ENCODE results near the gene SHLD1.

The SHLD1 gene

DNA sequence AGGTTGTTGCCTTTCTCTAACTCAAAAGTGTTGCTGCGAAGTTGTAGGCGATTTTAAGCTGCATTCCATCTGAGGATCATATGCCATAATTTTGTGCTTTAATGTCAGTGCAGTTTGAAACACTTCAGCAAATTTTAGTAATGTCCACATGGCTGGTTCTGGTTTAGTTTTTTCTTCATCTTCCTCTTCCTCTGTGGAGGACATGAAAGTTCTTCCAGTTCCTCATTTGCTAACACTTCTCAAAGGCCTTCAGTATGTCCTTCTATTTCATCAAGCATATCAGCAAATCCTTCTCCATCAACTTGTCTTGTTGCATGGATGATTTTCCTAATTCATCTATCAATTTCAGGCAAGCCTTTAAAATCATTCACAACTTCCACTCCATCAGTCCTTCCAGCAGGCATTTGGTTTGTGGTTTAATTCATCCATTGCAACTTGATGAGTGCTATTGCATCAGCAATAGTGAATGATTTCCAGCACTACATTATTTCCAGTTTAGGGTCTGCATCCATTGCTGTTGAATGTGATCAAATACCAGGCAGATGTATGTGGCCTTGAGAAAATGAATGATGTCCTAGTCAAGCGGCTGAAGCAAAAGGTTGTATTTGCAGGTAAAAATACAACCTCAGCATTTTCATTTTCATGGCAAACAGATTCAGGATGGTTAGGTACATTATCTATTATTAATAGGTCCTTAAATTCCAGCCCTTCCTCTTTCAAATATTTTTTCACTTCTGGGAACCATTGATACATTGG lies 20.2 kb downstream of the SHLD1 start:
- Histone ChIP-seq H3K27me3 (no peaks in the 10 kb centered on the region), H3K4me3 (no peak overlapping the region), H3K4me1 (no peaks in the 10 kb centered on the region), H3K9me3 (no peaks in the 10 kb centered on the region), H3K36me3 (peaks cover 17 to 19% (median 19%) of the 10 kb centered on the region in 3 donors), H3K27ac (no peak overlapping the region)
- TF ChIP-seq, protein P1, sequence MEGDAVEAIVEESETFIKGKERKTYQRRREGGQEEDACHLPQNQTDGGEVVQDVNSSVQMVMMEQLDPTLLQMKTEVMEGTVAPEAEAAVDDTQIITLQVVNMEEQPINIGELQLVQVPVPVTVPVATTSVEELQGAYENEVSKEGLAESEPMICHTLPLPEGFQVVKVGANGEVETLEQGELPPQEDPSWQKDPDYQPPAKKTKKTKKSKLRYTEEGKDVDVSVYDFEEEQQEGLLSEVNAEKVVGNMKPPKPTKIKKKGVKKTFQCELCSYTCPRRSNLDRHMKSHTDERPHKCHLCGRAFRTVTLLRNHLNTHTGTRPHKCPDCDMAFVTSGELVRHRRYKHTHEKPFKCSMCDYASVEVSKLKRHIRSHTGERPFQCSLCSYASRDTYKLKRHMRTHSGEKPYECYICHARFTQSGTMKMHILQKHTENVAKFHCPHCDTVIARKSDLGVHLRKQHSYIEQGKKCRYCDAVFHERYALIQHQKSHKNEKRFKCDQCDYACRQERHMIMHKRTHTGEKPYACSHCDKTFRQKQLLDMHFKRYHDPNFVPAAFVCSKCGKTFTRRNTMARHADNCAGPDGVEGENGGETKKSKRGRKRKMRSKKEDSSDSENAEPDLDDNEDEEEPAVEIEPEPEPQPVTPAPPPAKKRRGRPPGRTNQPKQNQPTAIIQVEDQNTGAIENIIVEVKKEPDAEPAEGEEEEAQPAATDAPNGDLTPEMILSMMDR (IDR thresholded peaks at IDR 0.05): no peak
- no peak for DNase-seq
- intact Hi-C loops (cut with DNase I; ENCODE audit: low total_unique reads): no loop called here

DNA sequence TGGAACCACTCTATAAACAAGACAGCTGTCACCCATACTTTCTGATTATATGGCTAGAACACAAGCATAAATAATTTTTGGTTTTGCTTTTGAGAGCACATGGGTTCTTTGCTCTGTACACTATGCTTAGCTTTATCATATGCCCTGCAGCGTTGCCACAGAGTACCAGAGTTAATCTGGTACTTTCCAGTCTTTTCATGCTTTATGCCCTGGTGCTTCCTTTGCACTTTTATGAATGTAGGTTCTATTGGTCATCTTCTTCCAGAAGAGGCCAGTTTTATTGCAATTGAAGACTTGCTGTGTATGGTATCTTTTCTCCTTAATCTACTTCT lies 20.8 kb downstream of the SHLD1 start:
- Histone ChIP-seq H3K9me3 (no peaks in the 10 kb centered on the region), H3K36me3 (peaks cover 19% of the 10 kb centered on the region in 3 donors), H3K4me3 (no peak overlapping the region), H3K27me3 (no peaks in the 10 kb centered on the region), H3K27ac (no peak overlapping the region), H3K4me1 (no peaks in the 10 kb centered on the region)
- TF ChIP-seq, protein P1 (IDR thresholded peaks at IDR 0.05): no peak
- DNase-seq: no peak
- intact Hi-C loops (cut with DNase I; ENCODE audit: low total_unique reads): no loop called here

DNA sequence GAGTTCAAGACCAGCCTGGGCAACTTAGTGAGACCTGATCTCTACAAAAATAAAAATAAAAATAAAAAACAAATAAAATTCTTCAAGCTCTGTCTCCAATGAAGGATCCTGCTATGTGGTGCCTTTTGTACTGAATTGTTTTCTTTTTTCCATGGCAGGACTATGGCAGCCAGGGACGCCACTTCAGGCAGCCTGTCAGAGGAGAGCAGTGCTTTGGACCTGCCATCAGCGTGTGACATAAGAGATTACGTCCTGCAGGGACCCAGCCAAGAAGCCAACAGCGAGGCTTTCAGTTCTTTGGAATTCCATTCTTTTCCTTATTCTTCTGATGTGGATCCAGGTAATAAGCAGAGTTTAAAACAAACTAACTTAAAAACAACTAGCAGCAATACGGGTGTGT lies 22.5 kb downstream of the SHLD1 start:
- TF ChIP-seq, protein P1 (IDR thresholded peaks at IDR 0.05): no peak
- H3K36me3 ChIP-seq: peaks cover 19 to 28% (median 19%) of the 10 kb centered on the region in 3 donors
- intact Hi-C loops (cut with DNase I; ENCODE audit: low total_unique reads): no loop called here
- H3K9me3 ChIP-seq: no peaks in the 10 kb centered on the region
- H3K27me3 ChIP-seq: no peaks in the 10 kb centered on the region
- H3K4me3 ChIP-seq: no peak overlapping the region
- no peaks in the 10 kb centered on the region for H3K4me1 ChIP-seq
- no peak for DNase-seq
- H3K27ac ChIP-seq: no peak overlapping the region

DNA sequence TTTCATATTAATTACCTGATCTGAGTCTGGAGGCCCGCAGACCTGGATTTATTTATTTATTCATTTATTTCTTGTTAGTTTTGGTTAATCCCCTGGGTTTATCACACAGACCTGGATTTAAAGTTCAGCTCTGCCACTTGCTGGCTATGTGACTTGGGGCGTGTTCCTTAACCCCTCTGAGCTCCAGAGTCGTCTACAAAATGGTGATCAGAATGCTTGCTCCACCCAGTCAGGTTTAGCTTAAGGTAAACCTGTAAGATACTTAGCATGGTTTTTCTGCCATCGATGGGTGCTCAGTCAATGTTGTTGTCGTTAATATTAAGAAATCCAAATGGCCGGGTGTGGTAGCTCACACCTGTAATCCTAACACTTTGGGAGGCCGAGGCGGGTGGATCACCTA lies 23.4 kb downstream of the SHLD1 start:
- Histone ChIP-seq H3K36me3 (peaks cover 19 to 23% (median 20%) of the 10 kb centered on the region in 3 donors), H3K9me3 (no peaks in the 10 kb centered on the region), H3K4me1 (no peaks in the 10 kb centered on the region), H3K27ac (no peak overlapping the region), H3K27me3 (no peaks in the 10 kb centered on the region), H3K4me3 (no peak overlapping the region)
- no peak for DNase-seq
- TF ChIP-seq, protein P1 (IDR thresholded peaks at IDR 0.05): no peak
- intact Hi-C loops (cut with DNase I; ENCODE audit: low total_unique reads): no loop called here

DNA sequence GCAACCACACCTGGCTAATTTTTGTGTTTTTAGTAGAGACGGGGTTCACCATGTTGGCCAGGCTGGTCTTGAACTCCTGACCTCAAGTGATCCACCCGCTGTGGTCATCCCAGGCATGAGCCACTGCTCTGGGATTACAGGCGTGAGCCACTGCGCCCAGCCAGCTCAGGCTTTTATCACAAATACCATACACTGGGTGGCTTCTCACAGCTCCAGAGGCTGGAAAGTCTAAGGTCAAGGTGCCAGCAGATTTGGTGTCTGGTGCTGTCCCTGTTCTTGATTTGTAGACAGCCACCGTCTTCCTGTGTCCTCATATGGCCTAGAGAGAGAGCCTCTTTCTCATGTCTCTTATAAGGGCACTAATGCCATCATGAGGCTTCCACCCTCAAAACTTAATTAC lies 25.9 kb downstream of the SHLD1 start:
- peaks cover 19 to 23% (median 23%) of the 10 kb centered on the region in 3 donors for H3K36me3 ChIP-seq
- H3K27me3 ChIP-seq: no peaks in the 10 kb centered on the region
- TF ChIP-seq, protein P1 (IDR thresholded peaks at IDR 0.05): no peak
- H3K9me3 ChIP-seq: no peaks in the 10 kb centered on the region
- intact Hi-C loops (cut with DNase I; ENCODE audit: low total_unique reads): no loop called here
- no peak overlapping the region for H3K27ac ChIP-seq
- H3K4me3 ChIP-seq: no peak overlapping the region
- no peak for DNase-seq
- no peaks in the 10 kb centered on the region for H3K4me1 ChIP-seq
